Stomach (tissue), 4 donors: ENCODE data around the gene PDXK.

Experiments used
- POLR2A ChIP-seq, 4 donors: fragments of 450-650 bp; IDR thresholded peaks; one replicate each; pipeline ENCODE4 v1.6.1; 2016; ENCODE audit warnings: antibody characterized with exemption in 4 of 4, control low read depth in 2 of 4, mild to moderate bottlenecking in 1 of 4, moderate library complexity in 1 of 4
- POLR2AphosphoS5 ChIP-seq, 3 donors: sonication (generic); formaldehyde crosslinking; IDR thresholded peaks; one replicate each; pipeline ENCODE4 v1.6.1; 2016; ENCODE audit warnings: antibody characterized with exemption in 3 of 3
- TF ChIP-seq, protein P1 (sequence below), 7 experiments: fragments of 450-650 bp in 4 of 7; fragments of 200-600 bp in 3 of 7; sonication (generic) in 3 of 7; IDR thresholded peaks; one replicate each; pipeline ENCODE4 v1.5.1; 2016 to 2019; ENCODE audit warnings: antibody characterized with exemption in 7 of 7, control low read depth in 2 of 7, mild to moderate bottlenecking in 1 of 7

DNA sequence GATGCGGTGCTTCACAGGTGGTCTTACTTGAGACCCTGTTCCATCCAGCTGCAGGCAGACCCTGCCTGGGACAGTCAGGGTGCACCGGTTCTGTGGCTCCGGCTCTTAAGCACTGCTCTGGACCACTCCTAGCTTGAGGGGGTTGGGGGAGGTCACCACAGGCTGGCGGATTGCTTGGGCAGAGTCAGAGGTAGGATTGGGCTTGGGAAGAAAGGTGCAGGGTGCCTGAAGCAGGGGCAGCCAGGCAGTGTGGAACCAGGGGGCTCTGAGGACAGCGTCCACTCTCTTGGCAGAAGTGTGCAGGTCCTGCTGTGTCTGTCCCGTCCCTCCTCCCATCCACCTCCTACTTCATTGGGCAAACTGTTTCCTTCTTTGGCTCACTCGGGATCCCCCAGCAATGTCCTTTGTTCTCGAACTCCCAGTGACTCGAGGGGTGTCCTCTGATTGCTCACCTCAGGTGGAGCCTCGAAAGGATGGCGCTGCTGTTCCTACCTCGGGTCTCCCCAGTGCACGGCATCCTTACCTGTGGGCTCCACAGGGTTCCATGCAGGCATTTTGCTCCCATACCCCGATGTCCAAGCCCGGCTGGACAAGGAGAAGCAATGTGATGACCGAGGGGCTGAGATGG lies 1.7 kb downstream of the PDXK start:
- TF ChIP-seq, protein P1, sequence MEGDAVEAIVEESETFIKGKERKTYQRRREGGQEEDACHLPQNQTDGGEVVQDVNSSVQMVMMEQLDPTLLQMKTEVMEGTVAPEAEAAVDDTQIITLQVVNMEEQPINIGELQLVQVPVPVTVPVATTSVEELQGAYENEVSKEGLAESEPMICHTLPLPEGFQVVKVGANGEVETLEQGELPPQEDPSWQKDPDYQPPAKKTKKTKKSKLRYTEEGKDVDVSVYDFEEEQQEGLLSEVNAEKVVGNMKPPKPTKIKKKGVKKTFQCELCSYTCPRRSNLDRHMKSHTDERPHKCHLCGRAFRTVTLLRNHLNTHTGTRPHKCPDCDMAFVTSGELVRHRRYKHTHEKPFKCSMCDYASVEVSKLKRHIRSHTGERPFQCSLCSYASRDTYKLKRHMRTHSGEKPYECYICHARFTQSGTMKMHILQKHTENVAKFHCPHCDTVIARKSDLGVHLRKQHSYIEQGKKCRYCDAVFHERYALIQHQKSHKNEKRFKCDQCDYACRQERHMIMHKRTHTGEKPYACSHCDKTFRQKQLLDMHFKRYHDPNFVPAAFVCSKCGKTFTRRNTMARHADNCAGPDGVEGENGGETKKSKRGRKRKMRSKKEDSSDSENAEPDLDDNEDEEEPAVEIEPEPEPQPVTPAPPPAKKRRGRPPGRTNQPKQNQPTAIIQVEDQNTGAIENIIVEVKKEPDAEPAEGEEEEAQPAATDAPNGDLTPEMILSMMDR (IDR thresholded peaks at IDR 0.05), result no peak
- no peak for TF ChIP-seq POLR2AphosphoS5 (IDR thresholded peaks at IDR 0.05)
- TF ChIP-seq POLR2A (IDR thresholded peaks at IDR 0.05), result no peak
